H9 (cell line): ENCODE data around the gene TUBB4B. TPM values are rescaled to one million over a fixed set of nuclear protein-coding genes. Genes with fewer than 3 reads are reported as not detected.

Experiments
- DNase-seq: peaks from one replicate; pipeline ENCODE4 v3.0.0-alpha.2; 2017
- H2AFZ ChIP-seq: one replicate; pipeline ENCODE4 v1.6.1; 2013; ENCODE audit warnings: mild to moderate bottlenecking, low read length, control low read depth, moderate library complexity
- H2AK5ac ChIP-seq: 2 replicates; pipeline ENCODE4 v1.6.1; 2013; ENCODE audit warnings: low read length, control low read depth, mixed read lengths; ENCODE audit not compliant: insufficient read length
- H2BK120ac ChIP-seq: one replicate; pipeline ENCODE4 v1.6.1; 2013; ENCODE audit warnings: low read depth, mild to moderate bottlenecking, low read length, control low read depth, inconsistent platforms; ENCODE audit not compliant: poor library complexity, severe bottlenecking
- H2BK12ac ChIP-seq: 2 replicates; pipeline ENCODE4 v1.6.1; 2013; ENCODE audit warnings: low read length, control low read depth, mixed read lengths, low read depth; ENCODE audit not compliant: insufficient read length
- H2BK15ac ChIP-seq: 2 replicates; pipeline ENCODE4 v1.6.1; 2013; ENCODE audit warnings: low read depth, low read length, control low read depth
- H2BK20ac ChIP-seq: one replicate; pipeline ENCODE4 v1.6.1; 2013; ENCODE audit warnings: low read depth, mild to moderate bottlenecking, low read length, control low read depth, inconsistent platforms; ENCODE audit not compliant: poor library complexity, severe bottlenecking
- H2BK5ac ChIP-seq: 2 replicates; pipeline ENCODE4 v1.6.1; 2013; ENCODE audit warnings: low read length, control low read depth, mixed read lengths; ENCODE audit not compliant: insufficient read length
- H3K14ac ChIP-seq: 2 replicates; pipeline ENCODE4 v1.6.1; 2013; ENCODE audit warnings: low read length, control low read depth; ENCODE audit not compliant: insufficient read depth
- H3K18ac ChIP-seq: 2 replicates; pipeline ENCODE4 v1.6.1; 2013; ENCODE audit warnings: low read depth, mild to moderate bottlenecking, mixed read lengths, low read length, control low read depth; ENCODE audit not compliant: insufficient read length
- H3K23ac ChIP-seq: 2 replicates; pipeline ENCODE4 v1.6.1; 2013; ENCODE audit warnings: low read length, control low read depth, mixed read lengths, low read depth; ENCODE audit not compliant: insufficient read length
- H3K23me2 ChIP-seq: 2 replicates; pipeline ENCODE4 v1.6.1; 2013; ENCODE audit warnings: low read depth, mild to moderate bottlenecking, mixed read lengths, low read length, control low read depth; ENCODE audit not compliant: insufficient read length, poor library complexity, severe bottlenecking
- H3K27ac ChIP-seq: 2 replicates; pipeline ENCODE4 v1.5.1; 2013; ENCODE audit warnings: low read length, control low read depth, mixed read lengths, low read depth; ENCODE audit not compliant: insufficient read length
- H3K27me3 ChIP-seq: 2 replicates; pipeline ENCODE4 v1.6.1; 2013; ENCODE audit warnings: low read length, control low read depth, inconsistent platforms; ENCODE audit not compliant: insufficient read depth
- H3K4ac ChIP-seq: 2 replicates; pipeline ENCODE4 v1.6.1; 2013; ENCODE audit warnings: low read depth, mild to moderate bottlenecking, control low read depth, inconsistent platforms, low read length, moderate library complexity
- H3K4me1 ChIP-seq: 2 replicates; pipeline ENCODE4 v1.6.1; 2013; ENCODE audit warnings: low read length, control low read depth, inconsistent platforms; ENCODE audit not compliant: insufficient read depth
- H3K4me2 ChIP-seq: 2 replicates; pipeline ENCODE4 v1.6.1; 2013; ENCODE audit warnings: low read length, control low read depth, mixed read lengths; ENCODE audit not compliant: insufficient read length, insufficient read depth
- H3K56ac ChIP-seq: 2 replicates; pipeline ENCODE4 v1.6.1; 2013; ENCODE audit warnings: low read depth, mild to moderate bottlenecking, mixed read lengths, low read length, control low read depth; ENCODE audit not compliant: insufficient read length
- H3K79me1 ChIP-seq: 2 replicates; pipeline ENCODE4 v1.6.1; 2013; ENCODE audit warnings: low read depth, mild to moderate bottlenecking, moderate library complexity, low read length, control low read depth, inconsistent platforms; ENCODE audit not compliant: insufficient read depth, poor library complexity, severe bottlenecking
- H3K79me2 ChIP-seq: 2 replicates; pipeline ENCODE4 v1.6.1; 2013; ENCODE audit warnings: low read length, control low read depth, inconsistent platforms; ENCODE audit not compliant: insufficient read depth
- H3K9ac ChIP-seq: 2 replicates; pipeline ENCODE4 v1.6.1; 2013; ENCODE audit warnings: low read length, control low read depth, mixed read lengths; ENCODE audit not compliant: insufficient read length; ENCODE audit errors: extremely low read depth
- H3K9me3 ChIP-seq: one replicate; pipeline ENCODE4 v1.6.1; 2013; ENCODE audit warnings: low read depth, low read length, inconsistent platforms; ENCODE audit not compliant: control insufficient read depth
- H3T11ph ChIP-seq: one replicate; pipeline ENCODE4 v1.6.1; 2013; ENCODE audit warnings: mild to moderate bottlenecking, low read length, control low read depth, inconsistent platforms
- H4K20me1 ChIP-seq: one replicate; pipeline ENCODE4 v1.6.1; 2013; ENCODE audit not compliant: control insufficient read depth, insufficient read length, insufficient read depth
- H4K5ac ChIP-seq: 2 replicates; pipeline ENCODE4 v1.6.1; 2013; ENCODE audit warnings: low read depth, mild to moderate bottlenecking, mixed read lengths, low read length, control low read depth; ENCODE audit not compliant: insufficient read length
- H4K8ac ChIP-seq: replicated peaks from 2 replicates; pipeline ENCODE4 v1.6.1; 2013; ENCODE audit warnings: low read length, control low read depth, mixed read lengths, low read depth; ENCODE audit not compliant: insufficient read length
- H4K91ac ChIP-seq: 2 replicates; pipeline ENCODE4 v1.6.1; 2013; ENCODE audit warnings: low read depth, mild to moderate bottlenecking, moderate library complexity, mixed read lengths, low read length, control low read depth; ENCODE audit not compliant: insufficient read length
- H3K27ac Mint-ChIP-seq, 3 experiments: 2 replicates in 2 of 3; 3 replicates in 1 of 3; pipeline ENCODE4 v1.8.0; 2020 to 2021; ENCODE audit warnings: mixed read lengths in 3 of 3, mild to moderate bottlenecking in 1 of 3, moderate library complexity in 1 of 3
- H3K27me3 Mint-ChIP-seq: 2 replicates; pipeline ENCODE4 v1.8.0; 2021; ENCODE audit warnings: low read depth, mild to moderate bottlenecking, moderate library complexity, mixed read lengths
- H3K36me3 Mint-ChIP-seq, 3 experiments: 2 replicates in 2 of 3; 3 replicates in 1 of 3; pipeline ENCODE4 v1.8.0; 2020 to 2021; ENCODE audit warnings: low read depth in 3 of 3, mixed read lengths in 3 of 3; ENCODE audit not compliant: insufficient read depth in 1 of 3
- H3K4me1 Mint-ChIP-seq, 2 experiments: 2 replicates each; pipeline ENCODE4 v1.8.0; 2020; ENCODE audit warnings: mixed read lengths in 2 of 2
- H3K4me3 Mint-ChIP-seq, 2 experiments: 2 replicates in 1 of 2; 3 replicates in 1 of 2; pipeline ENCODE4 v1.8.0; 2020 to 2021; ENCODE audit warnings: mild to moderate bottlenecking in 2 of 2, mixed read lengths in 2 of 2, moderate library complexity in 1 of 2
- H3K9me3 Mint-ChIP-seq, 2 experiments: 2 replicates in 1 of 2; 3 replicates in 1 of 2; pipeline ENCODE4 v1.8.0; 2020; ENCODE audit warnings: mild to moderate bottlenecking in 2 of 2, mixed read lengths in 2 of 2, moderate library complexity in 1 of 2
- WGBS: extraction: QIAGEN DNeasy Blood & Tissue Kit; methylation state at CpG from one replicate; pipeline ENCODE4 v1.1.7; 2013; ENCODE audit warnings: missing lambda C conversion rate, low lambda C conversion rate, mixed read lengths; ENCODE audit not compliant: insufficient read length; ENCODE audit errors: extremely low coverage; 5-methylcytosine and 5-hydroxymethylcytosine counted together
- total RNA-seq: library from RNA; stranded (reverse); gene quantifications from 2 replicates; pipeline ENCODE4 v1.2.1, GENCODE V29; 2021
- TF ChIP-seq, protein P1 (sequence below): fragments of 200-600 bp; sonication (generic); conservative IDR thresholded peaks from 3 replicates; pipeline ENCODE4 v1.8.0; 2021; ENCODE audit warnings: antibody characterized with exemption, mild to moderate bottlenecking

The TUBB4B gene
- total RNA-seq, 1 experiment from 2014 or later: 378 TPM

GRCh38 chr9:137266585-137267453, 25.7 kb downstream of the TUBB4B start:
- 0 out of 4 replicates have a peak, but pooled peaks cover 0 to 1% of the 10 kb centered on the region in 2 experiments for H3K4me1 Mint-ChIP-seq

More at GRCh38 chr9:137266585-137267453, 25.7 kb downstream of the TUBB4B start:
- H2BK120ac ChIP-seq: no peak overlapping the region
- no peak for DNase-seq
- no peaks in the 10 kb centered on the region for H3K23me2 ChIP-seq
- H3K9me3 ChIP-seq: no peaks in the 10 kb centered on the region
- no peak overlapping the region for H3K23ac ChIP-seq
- Mint-ChIP-seq H3K27me3 (no peaks in the 10 kb centered on the region; the same call in 1 of the 2 replicates), H3K4me3 (no peak overlapping the region), H3K9me3 (no peaks in the 10 kb centered on the region; a peak in 1 of 5 replicates), H3K36me3 (peaks cover 12 to 59% (median 42%) of the 10 kb centered on the region in 3 experiments; a peak in 6 of 7 replicates), H3K27ac (no peak overlapping the region; a peak in 1 of 7 replicates)
- no peaks in the 10 kb centered on the region for H3K27me3 ChIP-seq
- H3K18ac ChIP-seq: no peak overlapping the region
- H4K91ac ChIP-seq: no peak overlapping the region
- H3K56ac ChIP-seq: no peak overlapping the region
- H3K4me1 ChIP-seq: no peaks in the 10 kb centered on the region
- H2BK20ac ChIP-seq: no peak overlapping the region
- no peak overlapping the region for H2BK15ac ChIP-seq
- no CpG with 5 or more reads among the region's 34 CpGs for WGBS
- H4K8ac ChIP-seq: no peak overlapping the region
- no peaks in the 10 kb centered on the region for H3K79me2 ChIP-seq
- no peak overlapping the region for H3T11ph ChIP-seq
- no peak overlapping the region for H3K14ac ChIP-seq
- H3K4ac ChIP-seq: no peak overlapping the region
- H3K4me2 ChIP-seq: no peak overlapping the region
- no peak overlapping the region for H2AFZ ChIP-seq
- H4K5ac ChIP-seq: no peak overlapping the region
- H2BK5ac ChIP-seq: no peak overlapping the region
- TF ChIP-seq, protein P1, sequence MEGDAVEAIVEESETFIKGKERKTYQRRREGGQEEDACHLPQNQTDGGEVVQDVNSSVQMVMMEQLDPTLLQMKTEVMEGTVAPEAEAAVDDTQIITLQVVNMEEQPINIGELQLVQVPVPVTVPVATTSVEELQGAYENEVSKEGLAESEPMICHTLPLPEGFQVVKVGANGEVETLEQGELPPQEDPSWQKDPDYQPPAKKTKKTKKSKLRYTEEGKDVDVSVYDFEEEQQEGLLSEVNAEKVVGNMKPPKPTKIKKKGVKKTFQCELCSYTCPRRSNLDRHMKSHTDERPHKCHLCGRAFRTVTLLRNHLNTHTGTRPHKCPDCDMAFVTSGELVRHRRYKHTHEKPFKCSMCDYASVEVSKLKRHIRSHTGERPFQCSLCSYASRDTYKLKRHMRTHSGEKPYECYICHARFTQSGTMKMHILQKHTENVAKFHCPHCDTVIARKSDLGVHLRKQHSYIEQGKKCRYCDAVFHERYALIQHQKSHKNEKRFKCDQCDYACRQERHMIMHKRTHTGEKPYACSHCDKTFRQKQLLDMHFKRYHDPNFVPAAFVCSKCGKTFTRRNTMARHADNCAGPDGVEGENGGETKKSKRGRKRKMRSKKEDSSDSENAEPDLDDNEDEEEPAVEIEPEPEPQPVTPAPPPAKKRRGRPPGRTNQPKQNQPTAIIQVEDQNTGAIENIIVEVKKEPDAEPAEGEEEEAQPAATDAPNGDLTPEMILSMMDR: no peak
- no peaks in the 10 kb centered on the region for H3K79me1 ChIP-seq
- no peaks in the 10 kb centered on the region for H4K20me1 ChIP-seq
- H2AK5ac ChIP-seq: no peak overlapping the region
- no peak overlapping the region for H2BK12ac ChIP-seq
- no peak overlapping the region for H3K27ac ChIP-seq
- no peak overlapping the region for H3K9ac ChIP-seq
